ACC112 (cell line): Measurements from ENCODE around the gene PURA.
A peak's percentile ranks its signal among the peaks of the same experiment; 100 is the strongest.

ENCODE experiments used
- H2AFZ ChIP-seq: fragments of 200-600 bp; sonication (generic); one replicate; pipeline ENCODE4 v1.6.0; 2017; ENCODE audit warnings: antibody characterized with exemption, low read length; ENCODE audit not compliant: unreplicated experiment
- H3K27ac ChIP-seq: fragments of 200-600 bp; sonication (generic); 2 replicates; pipeline ENCODE4 v1.5.1; 2014; ENCODE audit warnings: low read depth, mild to moderate bottlenecking, antibody characterized with exemption, low read length, moderate library complexity
- H3K27me3 ChIP-seq: fragments of 200-600 bp; sonication (generic); 2 replicates; pipeline ENCODE4 v1.6.1; 2014; ENCODE audit warnings: mild to moderate bottlenecking, antibody characterized with exemption, low read length, moderate library complexity, mixed read lengths; ENCODE audit not compliant: insufficient read depth
- H3K36me3 ChIP-seq: fragments of 200-600 bp; sonication (generic); 2 replicates; pipeline ENCODE4 v1.6.1; 2016; ENCODE audit warnings: mild to moderate bottlenecking, antibody characterized with exemption, low read length, moderate library complexity, mixed read lengths; ENCODE audit not compliant: insufficient read depth
- H3K4me1 ChIP-seq: fragments of 200-600 bp; sonication (generic); one replicate; pipeline ENCODE4 v1.6.1; 2016; ENCODE audit warnings: low read length, mixed read lengths; ENCODE audit not compliant: insufficient read depth, unreplicated experiment, control insufficient read depth
- H3K4me3 ChIP-seq: fragments of 200-600 bp; sonication (generic); 2 replicates; pipeline ENCODE4 v1.5.1; 2014; ENCODE audit warnings: mild to moderate bottlenecking, low read depth, low read length
- H3K79me2 ChIP-seq: fragments of 200-600 bp; sonication (generic); one replicate; pipeline ENCODE4 v1.6.0; 2016; ENCODE audit warnings: low read length; ENCODE audit not compliant: control insufficient read depth, unreplicated experiment, insufficient read depth

The PURA gene

DNA sequence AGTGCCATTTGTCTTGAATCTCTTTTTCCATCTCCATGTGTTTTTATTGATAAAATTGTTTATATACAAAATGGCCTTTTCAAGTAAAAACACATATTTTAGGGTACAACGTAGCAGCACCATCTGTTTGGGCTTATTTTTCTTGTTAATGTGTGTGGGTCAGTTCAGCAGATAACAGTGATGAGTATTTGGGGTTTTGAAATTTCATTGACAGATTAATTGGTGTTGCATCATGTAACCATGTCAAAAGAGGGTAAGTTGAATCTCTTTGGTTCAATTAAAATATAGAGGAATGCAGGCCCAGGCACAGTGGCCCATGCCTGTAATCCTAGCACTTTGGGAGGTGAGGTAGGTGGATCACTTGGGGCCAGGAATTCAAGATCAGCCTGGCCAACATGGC, 20.0 kb upstream of the PURA start:
- no peaks in the 10 kb centered on the region for H3K36me3 ChIP-seq
- H3K4me3 ChIP-seq = no peak overlapping the region
- no peaks in the 10 kb centered on the region for H3K79me2 ChIP-seq
- H3K27me3 ChIP-seq = peaks cover 26% of the 10 kb centered on the region; the same call in 1 of the 2 replicates
- no peak overlapping the region for H3K27ac ChIP-seq
- no peaks in the 10 kb centered on the region for H3K4me1 ChIP-seq
- no peak overlapping the region for H2AFZ ChIP-seq

DNA sequence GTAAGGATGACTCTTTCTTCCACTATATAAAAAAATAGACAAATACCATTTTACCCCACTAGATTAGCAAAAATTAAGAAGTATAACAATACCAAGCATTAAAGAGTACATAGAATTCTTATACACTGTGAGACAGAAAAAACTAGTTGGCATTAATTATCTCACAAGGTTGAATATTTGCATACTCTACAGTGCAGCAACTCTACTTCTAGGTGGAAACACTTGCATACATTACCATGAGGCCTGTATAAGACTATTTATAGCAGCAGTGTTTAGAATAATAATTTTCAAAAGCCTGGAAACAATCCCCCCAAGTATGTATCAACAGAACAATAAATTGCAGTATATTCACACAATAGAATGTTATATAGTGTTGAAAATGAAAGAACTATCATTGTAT, 19.0 kb upstream of the PURA start:
- Histone ChIP-seq H3K36me3 (no peaks in the 10 kb centered on the region), H3K4me3 (no peak overlapping the region), H2AFZ (no peak overlapping the region), H3K79me2 (no peaks in the 10 kb centered on the region), H3K27me3 (peaks cover 20% of the 10 kb centered on the region; the same call in 1 of the 2 replicates), H3K4me1 (no peaks in the 10 kb centered on the region), H3K27ac (no peak overlapping the region)

DNA sequence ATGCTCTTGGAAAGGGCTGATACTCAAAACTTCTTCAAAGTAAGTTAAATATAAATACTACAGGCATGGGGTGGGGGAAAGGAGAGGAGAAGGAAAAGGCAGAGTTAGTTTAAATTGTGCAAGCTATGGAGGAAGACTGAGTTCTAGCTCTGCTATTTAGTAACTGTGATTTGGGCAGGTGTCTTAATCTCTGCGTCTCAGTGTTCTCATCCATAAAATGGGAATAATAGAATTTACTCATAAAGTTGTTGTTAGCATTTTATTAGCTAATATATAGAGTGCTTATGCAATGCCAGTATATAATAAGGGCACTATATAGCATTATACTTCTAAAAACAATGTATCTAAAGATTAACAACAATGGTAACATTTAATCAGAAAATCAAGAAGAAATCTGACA, 12.7 kb upstream of the PURA start:
- H3K79me2 ChIP-seq = no peaks in the 10 kb centered on the region
- H3K27me3 ChIP-seq = no peaks in the 10 kb centered on the region
- H3K4me1 ChIP-seq = no peaks in the 10 kb centered on the region
- H3K36me3 ChIP-seq = no peaks in the 10 kb centered on the region
- no peak overlapping the region for H3K4me3 ChIP-seq
- H2AFZ ChIP-seq = no peak overlapping the region
- H3K27ac ChIP-seq = no peak overlapping the region

DNA sequence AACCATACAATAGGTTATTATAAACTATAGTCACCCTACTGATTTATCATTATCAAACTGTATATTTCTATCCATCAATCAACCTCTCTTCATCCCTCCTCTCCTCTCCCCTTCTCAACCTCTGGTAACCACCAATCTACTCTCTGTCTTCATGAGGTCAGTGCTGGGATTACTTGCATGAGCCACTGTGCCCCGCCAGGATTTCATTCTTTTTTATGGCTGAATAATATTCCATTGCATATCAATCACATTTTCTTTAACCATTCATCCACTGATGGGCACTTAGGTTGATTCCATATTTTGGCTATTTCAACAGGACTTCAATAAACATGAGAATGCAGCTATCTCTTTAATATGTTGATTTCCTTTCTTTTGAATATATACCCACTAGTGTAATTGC, 10.8 kb upstream of the PURA start:
- Histone ChIP-seq H3K4me3 (no peak overlapping the region), H2AFZ (no peak overlapping the region), H3K36me3 (no peaks in the 10 kb centered on the region), H3K27me3 (no peaks in the 10 kb centered on the region), H3K4me1 (no peaks in the 10 kb centered on the region), H3K27ac (no peak overlapping the region), H3K79me2 (peaks cover 3% of the 10 kb centered on the region)

DNA sequence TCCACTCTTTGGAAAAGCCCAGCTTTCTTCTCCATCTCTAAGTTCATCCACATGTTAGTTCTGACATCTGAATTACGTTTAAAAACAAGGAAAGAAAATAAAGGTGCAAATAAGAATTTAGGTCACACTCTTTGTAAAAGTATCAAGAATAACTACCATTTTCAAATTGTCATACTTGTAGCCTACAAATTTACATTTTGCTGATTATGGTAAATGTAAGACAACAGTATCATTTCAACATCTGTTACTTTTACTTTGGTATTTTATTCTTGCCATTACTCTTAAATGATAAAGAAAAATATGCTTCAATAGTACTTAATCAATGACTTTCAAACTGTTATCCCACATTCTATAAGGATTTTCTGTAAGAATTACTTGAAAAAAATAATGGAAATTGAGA, 9.8 kb upstream of the PURA start:
- H3K27me3 ChIP-seq = no peaks in the 10 kb centered on the region

DNA sequence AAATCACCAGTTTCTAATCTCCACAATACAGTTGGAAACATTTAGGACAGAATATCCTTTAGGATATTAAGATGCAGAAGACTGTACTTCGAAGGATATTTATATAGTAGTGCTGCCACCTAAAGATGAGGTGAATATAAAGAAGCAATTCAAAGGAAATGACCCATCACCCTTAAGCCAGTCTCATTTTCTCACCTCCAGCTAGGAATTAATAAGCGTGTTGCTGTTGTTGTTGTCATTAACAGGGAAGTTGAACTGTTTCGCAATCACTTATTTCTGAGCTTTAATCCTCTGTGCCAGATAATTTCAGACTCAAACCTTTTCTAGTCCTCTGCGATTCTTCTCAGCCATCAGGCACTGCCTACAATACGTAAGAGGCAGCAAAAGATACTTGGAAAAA, 7.8 kb upstream of the PURA start:
- Histone ChIP-seq H3K36me3 (no peaks in the 10 kb centered on the region), H3K4me1 (peaks cover 15% of the 10 kb centered on the region), H3K27ac (no peak overlapping the region), H2AFZ (no peak overlapping the region), H3K27me3 (no peaks in the 10 kb centered on the region), H3K4me3 (no peak overlapping the region), H3K79me2 (peaks cover 32% of the 10 kb centered on the region)

More for the DNA sequence above, 9.8 kb upstream of the PURA start:
- Histone ChIP-seq H2AFZ (no peak overlapping the region), H3K4me3 (no peak overlapping the region), H3K4me1 (no peaks in the 10 kb centered on the region), H3K79me2 (peaks cover 12% of the 10 kb centered on the region), H3K36me3 (no peaks in the 10 kb centered on the region), H3K27ac (no peak overlapping the region)

DNA sequence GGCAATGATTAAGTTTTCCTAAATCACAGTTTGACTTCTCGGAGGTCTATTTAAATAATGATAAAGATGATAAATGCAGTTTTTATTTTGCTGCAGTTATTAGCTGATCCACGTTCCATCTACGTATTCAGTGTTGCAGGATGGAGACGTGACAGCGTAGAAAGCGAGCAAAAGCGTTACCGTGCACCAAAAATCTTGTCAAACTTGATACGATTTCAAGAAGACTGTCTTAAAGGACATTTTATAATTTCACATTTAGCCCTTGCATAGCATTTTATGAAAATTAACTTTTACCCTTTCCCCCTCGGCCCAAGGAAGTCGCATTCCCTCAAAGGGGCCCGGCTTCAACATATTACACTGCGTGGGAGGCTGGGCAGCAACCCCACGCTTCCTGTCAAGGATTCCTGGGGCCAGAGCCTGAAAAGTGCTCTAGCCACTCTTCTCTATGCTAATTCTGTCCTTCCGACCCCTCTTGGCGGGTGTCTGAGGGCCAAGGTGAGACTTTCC, 7.1 kb upstream of the PURA start:
- no peaks in the 10 kb centered on the region for H3K27me3 ChIP-seq
- H3K27ac ChIP-seq = peak overlapping the region; percentile 74
- peaks cover 39% of the 10 kb centered on the region for H3K79me2 ChIP-seq
- H3K4me3 ChIP-seq = peak overlapping the region; percentile 94
- peaks cover 17% of the 10 kb centered on the region for H3K4me1 ChIP-seq
- peak overlapping the region; percentile 79 for H2AFZ ChIP-seq
- no peaks in the 10 kb centered on the region for H3K36me3 ChIP-seq

DNA sequence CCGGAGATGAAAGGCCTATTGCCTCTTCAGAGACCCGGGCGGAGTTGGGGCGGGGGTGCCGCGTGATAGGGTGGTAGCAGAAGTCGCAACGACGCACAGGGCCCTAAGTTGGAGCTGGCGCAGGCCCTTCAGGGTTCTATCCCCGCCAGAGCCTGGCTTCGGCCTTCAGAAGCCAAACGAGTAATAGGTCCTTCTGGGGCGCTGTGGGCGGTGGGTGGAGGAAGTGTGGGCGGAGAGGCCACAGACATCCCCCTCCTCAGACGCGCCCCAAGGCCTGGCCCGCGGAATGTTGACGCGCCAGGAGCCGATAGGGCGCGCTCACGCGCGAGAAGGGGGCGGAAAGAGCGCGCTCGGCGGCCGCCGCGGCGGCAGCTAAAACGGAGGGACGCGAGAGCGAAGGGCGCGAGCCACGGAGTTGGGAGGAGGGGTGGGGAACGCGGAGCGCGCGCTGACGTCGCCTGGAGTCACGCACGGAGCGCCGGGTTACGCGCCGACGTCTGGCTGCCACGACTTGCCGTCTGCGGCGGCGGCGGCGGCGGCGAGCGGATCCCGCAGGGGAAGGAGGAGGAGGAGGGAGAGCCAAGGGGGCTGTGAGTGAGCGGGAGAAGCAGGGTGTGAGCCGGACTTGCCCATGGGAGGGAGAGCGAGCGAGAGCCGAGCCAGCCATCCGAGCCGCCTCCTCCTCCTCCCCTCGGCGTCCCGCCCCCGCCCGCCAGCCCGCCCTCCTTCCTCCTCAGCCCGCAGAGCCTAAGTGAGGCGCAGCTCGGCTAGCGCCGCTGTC, 6.4 kb upstream of the PURA start:
- Histone ChIP-seq H3K36me3 (no peaks in the 10 kb centered on the region), H2AFZ (peak overlapping the region; percentile 79), H3K79me2 (peaks cover 46% of the 10 kb centered on the region), H3K4me3 (peak overlapping the region; percentile 94), H3K4me1 (peaks cover 24% of the 10 kb centered on the region), H3K27ac (peak overlapping the region; percentile 74), H3K27me3 (no peaks in the 10 kb centered on the region)

DNA sequence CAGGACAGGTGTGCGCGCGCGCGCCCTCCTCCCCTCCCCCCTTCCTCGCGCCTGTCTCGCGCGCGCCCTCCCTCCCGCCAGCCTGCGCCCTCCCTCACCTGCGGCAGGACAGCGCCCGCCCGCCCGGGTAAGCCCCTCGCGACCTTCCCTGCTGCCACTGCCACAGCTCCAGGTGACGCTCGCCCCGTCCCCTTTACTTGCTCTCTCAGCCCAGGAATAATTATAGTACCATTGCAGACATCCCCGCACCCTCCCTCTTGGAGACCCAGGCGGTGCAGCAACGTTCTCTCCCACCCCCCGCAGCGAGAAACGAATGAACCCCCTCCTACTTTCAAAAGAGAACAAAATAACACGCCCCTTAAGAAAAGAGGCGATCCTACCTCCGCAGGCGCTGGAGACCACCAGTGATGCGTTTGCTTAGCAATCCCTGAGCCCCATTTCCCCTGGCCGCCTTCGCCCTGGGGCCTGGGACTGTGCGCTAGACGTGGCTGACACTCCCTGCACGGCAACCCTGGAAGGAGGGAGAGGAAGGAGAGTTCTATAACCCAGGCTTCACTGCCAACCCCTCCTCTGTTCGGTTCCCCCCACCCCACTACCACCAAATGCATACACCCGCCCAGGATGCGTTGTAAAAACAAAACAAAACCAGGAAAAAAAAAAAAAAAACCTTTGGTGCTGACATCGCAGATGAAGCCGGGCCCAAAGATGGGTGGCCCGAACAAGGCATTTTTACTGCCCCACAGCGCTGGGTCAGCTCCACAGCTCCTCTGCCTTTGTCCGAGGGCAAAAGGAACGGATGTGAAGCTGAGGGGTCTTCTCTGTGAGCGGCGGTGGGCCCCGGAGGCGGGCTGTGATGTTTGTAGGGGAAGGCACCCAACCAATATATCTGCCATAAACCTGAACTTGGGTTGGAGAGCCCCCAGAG, 5.6 kb upstream of the PURA start:
- H3K79me2 ChIP-seq = peaks cover 54% of the 10 kb centered on the region
- peak overlapping the region; percentile 24 for H2AFZ ChIP-seq
- H3K4me1 ChIP-seq = peaks cover 26% of the 10 kb centered on the region
- H3K4me3 ChIP-seq = peak overlapping the region; percentile 94
- H3K27me3 ChIP-seq = no peaks in the 10 kb centered on the region
- peak overlapping the region; percentile 74; the same call in 1 of the 2 replicates for H3K27ac ChIP-seq
- H3K36me3 ChIP-seq = no peaks in the 10 kb centered on the region

DNA sequence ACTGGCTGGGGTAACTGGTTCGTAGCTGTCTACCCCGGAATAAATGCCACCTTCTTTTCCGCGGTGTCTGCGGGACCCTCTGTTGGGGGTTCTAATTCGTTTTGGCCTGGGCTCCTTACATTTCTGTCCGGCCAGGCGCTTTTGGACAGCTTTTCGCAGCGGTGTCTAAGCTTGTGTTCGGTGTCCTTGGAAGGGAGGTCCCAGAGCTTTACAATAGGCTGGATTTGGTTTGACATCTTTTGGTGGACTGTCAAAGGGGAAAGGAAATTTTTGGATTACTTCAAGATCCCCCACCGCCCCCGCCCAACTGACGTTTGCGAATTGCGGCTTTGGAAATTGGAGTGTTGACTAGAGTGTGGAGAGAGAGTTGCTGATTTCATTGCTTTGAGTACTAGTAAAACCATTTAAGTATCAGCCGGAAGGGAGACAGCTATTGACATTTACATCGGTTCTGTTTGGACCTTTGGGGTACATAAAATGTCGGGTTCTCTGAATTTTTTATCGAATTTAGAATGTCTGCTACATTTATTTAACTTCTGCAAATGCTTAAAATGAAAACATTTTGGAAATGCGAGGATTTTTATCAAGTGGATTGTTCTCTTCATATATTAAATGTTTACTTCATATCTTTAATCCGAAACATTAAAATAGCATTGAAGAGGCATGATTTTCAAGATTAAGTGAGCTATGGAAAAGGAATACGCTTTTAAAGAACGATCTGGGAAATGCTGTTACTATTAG, 4.7 kb upstream of the PURA start:
- no peaks in the 10 kb centered on the region for H3K36me3 ChIP-seq
- H3K79me2 ChIP-seq = peaks cover 62% of the 10 kb centered on the region
- H3K4me1 ChIP-seq = peaks cover 26% of the 10 kb centered on the region
- H3K27me3 ChIP-seq = no peaks in the 10 kb centered on the region
- H2AFZ ChIP-seq = peak overlapping the region; percentile 24
- peak overlapping the region; percentile 15 for H3K27ac ChIP-seq
- H3K4me3 ChIP-seq = peak overlapping the region; percentile 94
